Measurements from ENCODE around the gene PPP2R3B. TPM values are rescaled to one million over a fixed set of nuclear protein-coding genes. Genes with fewer than 3 reads are reported as not detected.

The PPP2R3B gene
- total RNA-seq, 1 experiment from 2014 or later: 130 TPM

- H3K9me3 Mint-ChIP-seq: no peaks in the 10 kb centered on the region
- H3K36me3 Mint-ChIP-seq: peaks cover 7% of the 10 kb centered on the region; the same call in 1 of the 2 replicates
Observed at GRCh38 chrX:370963-371745, 15.6 kb downstream of the PPP2R3B start.

DNA sequence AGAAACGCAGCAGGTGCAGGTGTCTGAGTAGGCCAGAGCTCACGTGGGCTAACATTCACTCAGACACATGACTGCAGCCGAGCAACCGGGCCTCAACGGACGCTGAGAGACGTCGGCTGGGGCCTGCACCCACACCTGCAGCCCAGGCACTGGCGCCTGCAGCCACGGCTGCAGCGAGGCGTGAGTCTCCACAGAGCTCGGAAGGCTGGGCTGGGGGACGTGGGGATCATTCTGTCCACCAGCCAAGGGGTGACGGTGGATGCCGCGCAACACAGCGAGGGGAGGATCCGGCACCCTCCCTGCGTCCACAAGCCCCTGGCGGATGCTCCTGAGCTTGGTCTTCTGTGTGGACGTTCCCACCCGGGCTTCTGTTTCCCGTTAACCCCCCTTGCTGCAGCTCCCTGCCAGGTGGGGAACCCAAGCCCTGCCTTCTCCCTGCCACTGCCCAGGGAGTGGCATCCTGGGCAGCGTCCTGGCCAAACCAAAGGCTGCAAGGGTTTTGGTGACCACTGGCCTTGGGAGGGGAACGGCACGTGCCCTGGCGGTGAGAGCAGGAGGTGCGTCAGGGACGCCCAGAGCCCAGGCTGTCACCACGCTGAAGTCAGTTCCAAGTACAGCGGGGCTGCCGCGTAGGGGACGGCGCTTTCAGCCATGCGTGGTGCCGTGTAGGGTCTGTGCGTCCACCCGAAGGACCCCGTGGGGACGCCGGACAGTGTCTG, 16.3 kb downstream of the PPP2R3B start:
- H3K4me1 Mint-ChIP-seq: peaks cover 39% of the 10 kb centered on the region
- H3K27me3 Mint-ChIP-seq (ENCODE audit: low read depth): peaks cover 23% of the 10 kb centered on the region
- H3K4me3 Mint-ChIP-seq: no peak overlapping the region
- no peak for DNase-seq (ENCODE audit: low spot score)
- peaks cover 7% of the 10 kb centered on the region; the same call in 1 of the 2 replicates for H3K36me3 Mint-ChIP-seq
- ChIA-PET CTCF (no interaction called here), POLR2A (no interaction called here)
- peak overlapping the region; percentile 89 for H3K27ac Mint-ChIP-seq
- H3K9me3 Mint-ChIP-seq: no peaks in the 10 kb centered on the region
- TF ChIP-seq, protein P1, sequence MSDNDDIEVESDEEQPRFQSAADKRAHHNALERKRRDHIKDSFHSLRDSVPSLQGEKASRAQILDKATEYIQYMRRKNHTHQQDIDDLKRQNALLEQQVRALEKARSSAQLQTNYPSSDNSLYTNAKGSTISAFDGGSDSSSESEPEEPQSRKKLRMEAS (CRISPR knock-in tag; IDR thresholded peaks at IDR 0.05): 0 out of 2 replicates have a peak, but pooled peaks have one; percentile 21
- TF ChIP-seq IRF2 (CRISPR knock-in tag; IDR thresholded peaks at IDR 0.05; ENCODE audit: borderline replicate concordance, low read depth): no peak
- no peak for ATAC-seq

More at GRCh38 chrX:370963-371745, 15.6 kb downstream of the PPP2R3B start:
- peaks cover 43% of the 10 kb centered on the region for H3K4me1 Mint-ChIP-seq
- peak overlapping the region; percentile 89 for H3K27ac Mint-ChIP-seq
- no peak overlapping the region for H3K4me3 Mint-ChIP-seq
- DNase-seq (ENCODE audit: low spot score) (no peak), ATAC-seq (no peak)
- ChIA-PET CTCF (no interaction called here), POLR2A (no interaction called here)
- peaks cover 27% of the 10 kb centered on the region for H3K27me3 Mint-ChIP-seq (ENCODE audit: low read depth)
- no peak for TF ChIP-seq ZBTB21 (CRISPR knock-in tag; IDR thresholded peaks at IDR 0.05; ENCODE audit: borderline replicate concordance)
- TF ChIP-seq HMGA2 (CRISPR knock-in tag; IDR thresholded peaks at IDR 0.05): no peak
- TF ChIP-seq, protein P2, sequence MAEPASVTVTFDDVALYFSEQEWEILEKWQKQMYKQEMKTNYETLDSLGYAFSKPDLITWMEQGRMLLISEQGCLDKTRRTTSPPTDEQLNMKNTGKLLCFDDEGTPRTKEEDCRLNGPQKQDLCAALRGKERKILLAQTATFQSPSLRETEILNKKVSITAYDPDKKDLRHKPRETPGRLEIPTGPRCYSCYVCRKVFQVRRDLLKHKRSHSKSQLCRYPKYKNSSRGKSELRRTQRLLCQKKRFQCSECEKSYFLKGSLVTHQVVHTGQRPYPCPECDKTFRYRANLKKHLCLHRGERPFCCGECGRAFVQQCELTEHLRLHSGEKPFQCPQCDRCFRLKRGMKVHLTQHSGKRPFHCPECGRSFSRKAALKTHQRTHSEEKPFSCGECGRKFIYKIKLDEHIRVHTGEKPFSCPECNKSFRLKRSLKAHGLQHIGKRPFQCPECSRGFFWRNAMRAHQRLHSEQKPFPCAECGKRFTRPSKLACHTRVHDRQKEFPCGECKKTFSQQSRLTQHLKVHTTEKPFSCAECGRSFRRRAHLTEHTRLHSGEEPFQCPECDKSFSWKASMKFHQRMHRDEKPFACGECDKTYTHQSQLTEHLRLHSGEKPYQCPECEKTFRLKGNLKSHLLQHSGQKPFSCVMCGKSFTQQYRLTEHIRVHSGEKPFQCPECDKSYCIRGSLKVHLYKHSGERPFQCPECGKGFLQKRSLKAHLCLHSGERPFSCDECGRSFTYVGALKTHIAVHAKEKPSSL (CRISPR knock-in tag; conservative IDR thresholded peaks at IDR 0.05): no peak
- no peak for TF ChIP-seq ATF1 (CRISPR knock-in tag; IDR thresholded peaks at IDR 0.05)
- TF ChIP-seq, protein P3, sequence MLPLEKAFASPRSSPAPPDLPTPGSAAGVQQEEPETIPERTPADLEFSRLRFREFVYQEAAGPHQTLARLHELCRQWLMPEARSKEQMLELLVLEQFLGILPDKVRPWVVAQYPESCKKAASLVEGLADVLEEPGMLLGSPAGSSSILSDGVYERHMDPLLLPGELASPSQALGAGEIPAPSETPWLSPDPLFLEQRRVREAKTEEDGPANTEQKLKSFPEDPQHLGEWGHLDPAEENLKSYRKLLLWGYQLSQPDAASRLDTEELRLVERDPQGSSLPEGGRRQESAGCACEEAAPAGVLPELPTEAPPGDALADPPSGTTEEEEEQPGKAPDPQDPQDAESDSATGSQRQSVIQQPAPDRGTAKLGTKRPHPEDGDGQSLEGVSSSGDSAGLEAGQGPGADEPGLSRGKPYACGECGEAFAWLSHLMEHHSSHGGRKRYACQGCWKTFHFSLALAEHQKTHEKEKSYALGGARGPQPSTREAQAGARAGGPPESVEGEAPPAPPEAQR (CRISPR knock-in tag; IDR thresholded peaks at IDR 0.05): no peak
- no peak for TF ChIP-seq SP1 (CRISPR knock-in tag; conservative IDR thresholded peaks at IDR 0.05)
- TF ChIP-seq CREM (CRISPR knock-in tag; IDR thresholded peaks at IDR 0.05): no peak
- no peak for TF ChIP-seq ZNF263 (CRISPR knock-in tag; IDR thresholded peaks at IDR 0.05; ENCODE audit: low read depth)
- TF ChIP-seq, protein P4, sequence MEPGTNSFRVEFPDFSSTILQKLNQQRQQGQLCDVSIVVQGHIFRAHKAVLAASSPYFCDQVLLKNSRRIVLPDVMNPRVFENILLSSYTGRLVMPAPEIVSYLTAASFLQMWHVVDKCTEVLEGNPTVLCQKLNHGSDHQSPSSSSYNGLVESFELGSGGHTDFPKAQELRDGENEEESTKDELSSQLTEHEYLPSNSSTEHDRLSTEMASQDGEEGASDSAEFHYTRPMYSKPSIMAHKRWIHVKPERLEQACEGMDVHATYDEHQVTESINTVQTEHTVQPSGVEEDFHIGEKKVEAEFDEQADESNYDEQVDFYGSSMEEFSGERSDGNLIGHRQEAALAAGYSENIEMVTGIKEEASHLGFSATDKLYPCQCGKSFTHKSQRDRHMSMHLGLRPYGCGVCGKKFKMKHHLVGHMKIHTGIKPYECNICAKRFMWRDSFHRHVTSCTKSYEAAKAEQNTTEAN (CRISPR knock-in tag; IDR thresholded peaks at IDR 0.05): no peak
- TF ChIP-seq, protein P5, sequence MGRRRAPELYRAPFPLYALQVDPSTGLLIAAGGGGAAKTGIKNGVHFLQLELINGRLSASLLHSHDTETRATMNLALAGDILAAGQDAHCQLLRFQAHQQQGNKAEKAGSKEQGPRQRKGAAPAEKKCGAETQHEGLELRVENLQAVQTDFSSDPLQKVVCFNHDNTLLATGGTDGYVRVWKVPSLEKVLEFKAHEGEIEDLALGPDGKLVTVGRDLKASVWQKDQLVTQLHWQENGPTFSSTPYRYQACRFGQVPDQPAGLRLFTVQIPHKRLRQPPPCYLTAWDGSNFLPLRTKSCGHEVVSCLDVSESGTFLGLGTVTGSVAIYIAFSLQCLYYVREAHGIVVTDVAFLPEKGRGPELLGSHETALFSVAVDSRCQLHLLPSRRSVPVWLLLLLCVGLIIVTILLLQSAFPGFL (CRISPR knock-in tag; IDR thresholded peaks at IDR 0.05; ENCODE audit: borderline replicate concordance): no peak
- no peak for TF ChIP-seq FOXP1 (CRISPR knock-in tag; IDR thresholded peaks at IDR 0.05; ENCODE audit: borderline replicate concordance)
- TF ChIP-seq JUN (CRISPR knock-in tag; IDR thresholded peaks at IDR 0.05): no peak
- TF ChIP-seq GABPB1 (CRISPR knock-in tag; IDR thresholded peaks at IDR 0.05): no peak
- TF ChIP-seq ZNF423 (CRISPR knock-in tag; IDR thresholded peaks at IDR 0.05): no peak
- no peak for TF ChIP-seq IRF1 (CRISPR knock-in tag; IDR thresholded peaks at IDR 0.05)
